Large intestine (tissue), 12 donors: ENCODE data around the gene OR52I1. TPM values are rescaled to one million over a fixed set of nuclear protein-coding genes. Genes with fewer than 3 reads are reported as not detected.

ENCODE experiments used
- DNase-seq, 2 donors: peaks; one replicate each; pipeline versions ENCODE4 v3.0.0 to v3.0.0-alpha.2; 2013
- H3K27ac ChIP-seq: one replicate; pipeline ENCODE4 v1.5.1; 2013; ENCODE audit warnings: low read length
- H3K27me3 ChIP-seq: 2 replicates; pipeline ENCODE4 v1.6.1; 2013; ENCODE audit warnings: low read length; ENCODE audit not compliant: control insufficient read depth, insufficient read depth
- H3K36me3 ChIP-seq: 2 replicates; pipeline ENCODE4 v1.6.1; 2013; ENCODE audit warnings: low read length; ENCODE audit not compliant: control insufficient read depth, insufficient read depth
- H3K4me1 ChIP-seq: one replicate; pipeline ENCODE4 v1.6.1; 2013; ENCODE audit warnings: low read length; ENCODE audit not compliant: control insufficient read depth, insufficient read depth
- H3K4me3 ChIP-seq: one replicate; pipeline ENCODE4 v1.5.1; 2013; ENCODE audit warnings: low read length
- H3K9me3 ChIP-seq: one replicate; pipeline ENCODE4 v1.6.1; 2013; ENCODE audit warnings: mild to moderate bottlenecking, low read depth, low read length, moderate library complexity; ENCODE audit not compliant: control insufficient read depth
- WGBS: methylation state at CpG from one replicate; pipeline ENCODE4 v1.1.5; 2013; ENCODE audit warnings: low lambda C conversion rate; ENCODE audit not compliant: insufficient coverage; 5-methylcytosine and 5-hydroxymethylcytosine counted together
- long read RNA-seq, 11 donors: transcript quantifications; one replicate each; lab custom pipeline, GENCODE V29; 2026
- polyA plus RNA-seq: library from polyadenylated mRNA; unstranded; fragments of 120-200 nt; gene quantifications from one replicate; pipeline ENCODE4 v1.2.1, GENCODE V29; 2013

Gene OR52I1, protein sequence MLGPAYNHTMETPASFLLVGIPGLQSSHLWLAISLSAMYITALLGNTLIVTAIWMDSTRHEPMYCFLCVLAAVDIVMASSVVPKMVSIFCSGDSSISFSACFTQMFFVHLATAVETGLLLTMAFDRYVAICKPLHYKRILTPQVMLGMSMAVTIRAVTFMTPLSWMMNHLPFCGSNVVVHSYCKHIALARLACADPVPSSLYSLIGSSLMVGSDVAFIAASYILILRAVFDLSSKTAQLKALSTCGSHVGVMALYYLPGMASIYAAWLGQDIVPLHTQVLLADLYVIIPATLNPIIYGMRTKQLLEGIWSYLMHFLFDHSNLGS
- 0.03 TPM for polyA plus RNA-seq
- long read RNA-seq, donor 1, result 0 reads
- long read RNA-seq, donor 2, result 0 reads
- long read RNA-seq, donor 3, result 0 reads
- long read RNA-seq, donor 4, result 0 reads
- long read RNA-seq, donor 5, result 0 reads
- long read RNA-seq, donor 6, result 0 reads
- long read RNA-seq, donor 7, result 0 reads
- long read RNA-seq, donor 8, result 0 reads
- long read RNA-seq, donor 9, partial matches to known transcripts, result 0 of 1 reads
- long read RNA-seq, donor 9, other reads (novel, unspliced or antisense), result 0 of 1 reads
- long read RNA-seq, donor 10, result 0 reads
- long read RNA-seq, donor 11, result 0 reads

- no peak for DNase-seq
- Histone ChIP-seq H3K4me3 (no peak within 1 kb of the TSS), H3K36me3 (peaks cover 9% of the 10 kb centered on the region), H3K27me3 (no peaks in the 10 kb centered on the region), H3K9me3 (no peaks in the 10 kb centered on the region), H3K27ac (no peak within 1 kb of the TSS), H3K4me1 (no peaks in the 10 kb centered on the region)
- WGBS, result no CpG with 5 or more reads among the region's 1 CpG
These were observed at the start of gene OR52I1 for GRCh38 chr11:4593739-4594138. TSS of gene OR52I1 (plus strand) at chr11:4594039. CDS start at chr11:4594039, 0 bp downstream.

GRCh38 chr11:4544891-4545290 lies 48.9 kb upstream of the OR52I1 start, which contains the start of gene OR52M1:
TSS of gene OR52M1 (plus strand) at chr11:4545191. CDS start at chr11:4545191, 0 bp downstream.
- no peak within 1 kb of the TSS for H3K27ac ChIP-seq
- DNase-seq, result no peak
- H3K4me1 ChIP-seq, result peaks cover 10% of the 10 kb centered on the region
- WGBS, result 100% methylated on average over 1 of the region's 5 CpGs
- H3K9me3 ChIP-seq, result no peaks in the 10 kb centered on the region
- H3K27me3 ChIP-seq, result no peaks in the 10 kb centered on the region
- H3K4me3 ChIP-seq, result no peak within 1 kb of the TSS
- no peaks in the 10 kb centered on the region for H3K36me3 ChIP-seq

- no peaks in the 10 kb centered on the region for H3K27me3 ChIP-seq
- no peaks in the 10 kb centered on the region for H3K36me3 ChIP-seq
- WGBS, result no CpG with 5 or more reads among the region's 1 CpG
- peak overlapping the region; percentile 47 for H3K27ac ChIP-seq
- H3K4me1 ChIP-seq, result peaks cover 10% of the 10 kb centered on the region
- H3K4me3 ChIP-seq, result no peak overlapping the region
- peak in 1 of 2 donors; percentile 75 for DNase-seq
- peaks cover 6% of the 10 kb centered on the region for H3K9me3 ChIP-seq
These were observed 47.0 kb upstream of the OR52I1 start for GRCh38 chr11:4546878-4547277.

DNA sequence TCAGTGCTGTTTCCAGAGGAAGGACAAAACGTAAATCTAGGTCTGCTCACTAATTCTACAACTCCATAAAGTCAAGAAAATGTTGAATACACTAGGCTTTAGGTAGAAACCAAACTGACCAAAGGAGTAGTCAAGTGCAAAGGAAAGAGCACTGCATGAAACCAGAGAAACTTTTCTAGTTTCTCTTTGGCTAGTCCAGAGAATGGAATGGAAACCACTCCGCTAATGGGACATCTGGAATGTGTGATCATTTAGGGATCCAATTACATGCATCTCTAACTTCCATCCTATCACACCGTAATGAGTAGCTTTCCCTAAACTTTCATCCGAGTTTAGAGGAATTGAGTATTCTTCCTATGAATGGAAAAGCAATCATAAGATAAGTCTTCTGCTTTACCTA lies 46.4 kb upstream of the OR52I1 start:
- H3K9me3 ChIP-seq, result peaks cover 6% of the 10 kb centered on the region
- WGBS, result 100% methylated on average over 2 of the region's 4 CpGs
- DNase-seq, result no peak
- H3K4me1 ChIP-seq, result peaks cover 10% of the 10 kb centered on the region
- no peak overlapping the region for H3K4me3 ChIP-seq
- H3K36me3 ChIP-seq, result no peaks in the 10 kb centered on the region
- no peaks in the 10 kb centered on the region for H3K27me3 ChIP-seq
- peak overlapping the region; percentile 47 for H3K27ac ChIP-seq

DNA sequence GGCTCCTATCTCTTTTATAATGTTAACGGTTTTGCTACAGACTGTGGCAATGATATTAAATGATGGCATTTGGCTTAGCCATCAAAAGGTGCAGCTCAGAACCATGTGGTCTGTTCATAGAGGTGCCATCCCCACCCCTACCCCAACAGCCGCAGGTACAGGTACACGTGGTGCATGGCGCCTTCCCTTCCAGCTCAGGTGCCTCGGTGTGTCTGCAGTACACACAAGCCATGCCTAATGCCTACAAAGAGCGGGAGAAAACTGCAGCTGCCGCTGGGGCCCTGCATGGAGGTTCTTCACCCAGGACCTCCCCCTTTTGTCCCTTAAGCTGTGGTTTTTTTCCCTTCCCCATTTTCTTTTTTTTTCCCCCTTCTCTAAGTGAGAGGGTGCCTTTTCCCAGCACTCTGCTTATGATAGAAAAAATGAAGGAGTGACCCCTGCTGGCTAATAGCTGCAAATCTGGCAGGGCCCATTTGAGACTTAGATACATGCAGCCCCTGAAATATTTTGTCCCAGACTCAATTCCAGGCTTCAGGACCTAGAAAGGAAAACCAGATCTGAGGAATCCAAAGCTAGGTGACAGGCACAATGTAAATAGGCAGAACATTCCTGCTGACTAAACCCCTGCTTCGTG lies 42.4 kb upstream of the OR52I1 start:
- Histone ChIP-seq H3K36me3 (no peaks in the 10 kb centered on the region), H3K9me3 (peaks cover 9% of the 10 kb centered on the region), H3K4me3 (no peak overlapping the region), H3K4me1 (peaks cover 10% of the 10 kb centered on the region), H3K27ac (no peak overlapping the region), H3K27me3 (no peaks in the 10 kb centered on the region)
- DNase-seq, result peak in 1 of 2 donors; percentile 46
- 72% methylated on average over 3 of the region's 8 CpGs for WGBS

- H3K36me3 ChIP-seq, result no peaks in the 10 kb centered on the region
- H3K4me1 ChIP-seq, result peaks cover 11% of the 10 kb centered on the region
- H3K27ac ChIP-seq, result no peak overlapping the region
- DNase-seq, result no peak
- no CpG with 5 or more reads among the region's 8 CpGs for WGBS
- peaks cover 2% of the 10 kb centered on the region for H3K9me3 ChIP-seq
- no peaks in the 10 kb centered on the region for H3K27me3 ChIP-seq
- no peak overlapping the region for H3K4me3 ChIP-seq
These were observed 34.1 kb upstream of the OR52I1 start for GRCh38 chr11:4559527-4560440.

- Histone ChIP-seq H3K4me1 (peaks cover 11% of the 10 kb centered on the region), H3K27ac (no peak overlapping the region), H3K4me3 (no peak overlapping the region), H3K27me3 (no peaks in the 10 kb centered on the region), H3K9me3 (peaks cover 2% of the 10 kb centered on the region), H3K36me3 (no peaks in the 10 kb centered on the region)
- WGBS, result 20% methylated on average over 1 of the region's 1 CpG
- DNase-seq, result peak; percentile 45 to 84
These were observed 33.4 kb upstream of the OR52I1 start for GRCh38 chr11:4560467-4560866.

DNA sequence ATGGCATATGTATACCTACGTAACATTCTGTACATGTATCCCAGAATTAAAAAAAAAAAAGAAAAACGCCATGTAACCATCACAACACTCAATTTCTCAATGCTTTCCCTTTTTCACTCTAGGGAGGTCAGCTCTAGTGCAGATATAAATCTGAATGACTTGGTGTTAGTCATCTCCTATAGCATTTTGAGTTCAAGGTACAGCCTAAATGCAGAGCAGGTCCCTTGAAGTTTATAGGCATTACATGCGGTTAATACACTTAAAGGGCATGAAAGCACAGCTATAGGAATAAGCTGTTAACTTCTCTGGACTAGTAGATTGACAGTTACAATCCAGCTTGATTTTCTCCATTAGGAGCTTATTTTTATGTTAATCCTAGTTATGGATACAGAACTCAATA lies 28.5 kb upstream of the OR52I1 start:
- WGBS, result no CpG with 5 or more reads among the region's 3 CpGs

GRCh38 chr11:4569075-4569474 lies 24.8 kb upstream of the OR52I1 start:
- H3K27me3 ChIP-seq, result no peaks in the 10 kb centered on the region
- no peak overlapping the region for H3K27ac ChIP-seq
- no peaks in the 10 kb centered on the region for H3K9me3 ChIP-seq
- H3K4me3 ChIP-seq, result no peak overlapping the region
- no peaks in the 10 kb centered on the region for H3K4me1 ChIP-seq
- no CpG with 5 or more reads among the region's 18 CpGs for WGBS
- H3K36me3 ChIP-seq, result no peaks in the 10 kb centered on the region
- DNase-seq, result no peak

More for the DNA sequence above, 28.5 kb upstream of the OR52I1 start:
- DNase-seq, result peak in 1 of 2 donors; percentile 19
- Histone ChIP-seq H3K36me3 (no peaks in the 10 kb centered on the region), H3K4me3 (no peak overlapping the region), H3K9me3 (peaks cover 2% of the 10 kb centered on the region), H3K27ac (no peak overlapping the region), H3K27me3 (no peaks in the 10 kb centered on the region), H3K4me1 (peaks cover under 1% of the 10 kb centered on the region)

DNA sequence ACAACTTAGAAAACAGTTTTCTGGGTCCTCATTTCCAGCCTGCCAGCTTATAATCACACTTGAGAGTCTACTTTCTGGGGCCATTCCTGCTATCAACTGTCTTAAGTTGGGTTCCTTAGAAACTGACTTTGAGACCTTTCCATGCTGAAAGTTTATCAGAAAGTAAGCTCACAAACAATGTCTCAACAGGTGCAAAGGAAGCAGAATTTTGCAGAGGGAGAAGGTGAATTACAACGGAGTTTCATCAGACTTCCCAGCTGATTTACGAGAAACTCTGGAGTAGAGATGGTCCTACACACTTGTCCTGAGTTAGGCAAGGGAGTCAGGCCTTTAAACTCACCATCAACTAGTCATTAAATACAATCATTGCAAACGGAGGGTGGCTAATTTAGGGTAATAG lies 17.0 kb upstream of the OR52I1 start:
- Histone ChIP-seq H3K36me3 (no peaks in the 10 kb centered on the region), H3K4me1 (no peaks in the 10 kb centered on the region), H3K27ac (no peak overlapping the region), H3K9me3 (no peaks in the 10 kb centered on the region), H3K4me3 (no peak overlapping the region), H3K27me3 (no peaks in the 10 kb centered on the region)
- 40% methylated on average over 1 of the region's 3 CpGs for WGBS
- no peak for DNase-seq
